Chondrocyte (in vitro differentiated cells): ENCODE results near the gene TMEM269. TPM values are rescaled to one million over a fixed set of nuclear protein-coding genes. Genes with fewer than 3 reads are reported as not detected.
A peak's percentile ranks its signal among the peaks of the same experiment; 100 is the strongest.

ENCODE experiments used
- DNase-seq: peaks from one replicate; pipeline ENCODE4 v3.0.0; 2021; ENCODE audit warnings: mixed read lengths, low spot score
- H3K27ac Mint-ChIP-seq: one replicate; pipeline ENCODE4 v1.8.0; 2021; ENCODE audit warnings: mild to moderate bottlenecking, moderate library complexity, mixed read lengths; ENCODE audit not compliant: unreplicated experiment
- H3K27me3 Mint-ChIP-seq: 2 replicates; pipeline ENCODE4 v1.8.0; 2021; ENCODE audit warnings: low read depth, mixed read lengths
- H3K36me3 Mint-ChIP-seq: 2 replicates; pipeline ENCODE4 v1.8.0; 2021; ENCODE audit warnings: low read depth, mixed read lengths
- H3K4me1 Mint-ChIP-seq: 2 replicates; pipeline ENCODE4 v1.8.0; 2021; ENCODE audit warnings: low read depth, mild to moderate bottlenecking, mixed read lengths
- H3K4me3 Mint-ChIP-seq: one replicate; pipeline ENCODE4 v1.8.0; 2021; ENCODE audit warnings: mild to moderate bottlenecking, moderate library complexity, mixed read lengths; ENCODE audit not compliant: unreplicated experiment
- H3K9me3 Mint-ChIP-seq: 2 replicates; pipeline ENCODE4 v1.8.0; 2021; ENCODE audit warnings: low read depth, mixed read lengths
- CTCF ChIP-seq: fragments of 200-600 bp; sonication (generic); IDR thresholded peaks from 2 replicates; pipeline ENCODE4 v1.5.0; 2021; ENCODE audit warnings: antibody characterized with exemption, mild to moderate bottlenecking, moderate library complexity
- total RNA-seq: library from RNA; stranded (reverse); gene quantifications from 3 replicates; pipeline ENCODE4 v1.2.1, GENCODE V29; 2021

Gene TMEM269
- total RNA-seq, 1 donor from 2014 or later = 0.20 TPM

- H3K4me1 Mint-ChIP-seq = no peaks in the 10 kb centered on the region
- H3K27ac Mint-ChIP-seq = no peak overlapping the region
- DNase-seq = no peak
- no peak for TF ChIP-seq CTCF
- no peaks in the 10 kb centered on the region for H3K27me3 Mint-ChIP-seq
- no peak overlapping the region for H3K4me3 Mint-ChIP-seq
- no peaks in the 10 kb centered on the region for H3K9me3 Mint-ChIP-seq
- H3K36me3 Mint-ChIP-seq = peaks cover 9% of the 10 kb centered on the region
Observed at GRCh38 chr1:42786097-42786496, 1.3 kb downstream of the TMEM269 start.

GRCh38 chr1:42788021-42788420, 3.2 kb downstream of the TMEM269 start:
- no peak for TF ChIP-seq CTCF
- H3K9me3 Mint-ChIP-seq = no peaks in the 10 kb centered on the region
- H3K27me3 Mint-ChIP-seq = no peaks in the 10 kb centered on the region
- no peak for DNase-seq
- H3K4me1 Mint-ChIP-seq = no peaks in the 10 kb centered on the region
- no peak overlapping the region for H3K4me3 Mint-ChIP-seq
- H3K27ac Mint-ChIP-seq = peak overlapping the region; percentile 22
- peaks cover 4% of the 10 kb centered on the region for H3K36me3 Mint-ChIP-seq

GRCh38 chr1:42793824-42794223, 9.0 kb downstream of the TMEM269 start:
- Mint-ChIP-seq H3K36me3 (no peaks in the 10 kb centered on the region), H3K27ac (no peak overlapping the region), H3K27me3 (no peaks in the 10 kb centered on the region), H3K9me3 (no peaks in the 10 kb centered on the region), H3K4me1 (no peaks in the 10 kb centered on the region), H3K4me3 (no peak overlapping the region)
- TF ChIP-seq CTCF = no peak
- no peak for DNase-seq

GRCh38 chr1:42797414-42797813, 12.6 kb downstream of the TMEM269 start:
- no peak for TF ChIP-seq CTCF
- no peak for DNase-seq

GRCh38 chr1:42797979-42798378, 13.2 kb downstream of the TMEM269 start:
- peaks cover 3% of the 10 kb centered on the region for H3K4me1 Mint-ChIP-seq
- no peaks in the 10 kb centered on the region for H3K27me3 Mint-ChIP-seq
- no peak overlapping the region for H3K4me3 Mint-ChIP-seq
- no peak for DNase-seq
- no peaks in the 10 kb centered on the region for H3K36me3 Mint-ChIP-seq
- no peak overlapping the region for H3K27ac Mint-ChIP-seq
- TF ChIP-seq CTCF = no peak
- no peaks in the 10 kb centered on the region for H3K9me3 Mint-ChIP-seq

More at GRCh38 chr1:42797414-42797813, 12.6 kb downstream of the TMEM269 start:
- Mint-ChIP-seq H3K27ac (no peak overlapping the region), H3K4me1 (peaks cover 3% of the 10 kb centered on the region), H3K4me3 (no peak overlapping the region), H3K27me3 (no peaks in the 10 kb centered on the region), H3K9me3 (no peaks in the 10 kb centered on the region), H3K36me3 (no peaks in the 10 kb centered on the region)
